Measurements from ENCODE around the gene CENPT. TPM values are rescaled to one million over a fixed set of nuclear protein-coding genes. Genes with fewer than 3 reads are reported as not detected.
A peak's percentile ranks its signal among the peaks of the same experiment; 100 is the strongest.

Gene CENPT
- total RNA-seq, 6 experiments from 2014 or later, result 12.2 to 21.1 (median 18.2) TPM

DNA sequence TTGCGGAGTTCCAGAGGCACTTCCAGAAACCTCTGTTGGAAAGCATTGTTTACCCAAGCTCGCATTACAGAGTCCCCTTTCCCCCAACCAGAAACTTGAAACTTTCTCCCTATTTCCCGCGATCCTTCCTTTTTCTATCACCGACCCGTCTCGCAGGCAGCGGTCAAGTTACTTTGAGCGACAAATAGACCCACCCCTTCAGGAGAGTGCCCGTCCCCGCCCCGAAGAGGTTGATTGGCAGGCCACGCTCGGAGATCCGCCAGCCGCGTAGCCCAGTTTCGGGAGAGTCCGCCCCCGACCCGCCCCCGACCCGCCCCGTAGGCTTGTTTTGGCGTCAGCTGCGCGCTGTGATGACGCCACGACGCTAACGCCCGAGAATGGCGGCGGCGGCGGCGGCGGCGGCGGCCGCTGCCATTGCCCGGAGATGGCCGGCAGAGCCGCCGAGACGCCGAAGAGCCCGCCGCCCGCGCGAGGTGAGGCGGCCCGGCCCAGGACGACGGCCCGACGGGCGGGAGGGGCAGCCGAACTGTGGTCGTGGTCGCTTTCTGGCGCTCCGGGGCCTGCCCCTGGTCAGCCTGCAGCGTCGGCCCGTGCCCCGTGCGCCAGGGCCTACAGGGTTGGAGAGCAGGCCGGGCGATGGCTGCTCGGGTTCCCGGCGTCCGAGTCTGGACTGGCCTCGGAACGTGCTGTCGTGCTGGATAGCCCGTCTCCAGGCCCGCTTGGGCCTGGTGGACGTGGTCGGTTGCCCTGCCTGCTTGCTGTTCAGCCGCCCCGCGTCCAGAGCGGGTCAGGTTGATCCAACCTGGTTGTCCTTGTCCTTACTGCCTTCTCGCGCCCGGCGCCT is 45.6 kb upstream of the CENPT start, which contains the start of gene PSKH1:
TSS of gene PSKH1 (plus strand) at position 356 of the 844 bp plus-strand sequence. CDS start 15,496 bp downstream, outside the sequence.
- Histone ChIP-seq H3K4me1 (peaks cover 0 to 14% (median 4%) of the 10 kb centered on the region in 4 donors), H3K27ac (peak within 1 kb of the TSS; percentile 92 to 95 (median 92)), H3K27me3 (no peaks in the 10 kb centered on the region), H3K4me3 (peak within 1 kb of the TSS; percentile 87 to 97 (median 96)), H3K9me3 (no peaks in the 10 kb centered on the region), H3K36me3 (no peaks in the 10 kb centered on the region)
- TF ChIP-seq, protein P1, sequence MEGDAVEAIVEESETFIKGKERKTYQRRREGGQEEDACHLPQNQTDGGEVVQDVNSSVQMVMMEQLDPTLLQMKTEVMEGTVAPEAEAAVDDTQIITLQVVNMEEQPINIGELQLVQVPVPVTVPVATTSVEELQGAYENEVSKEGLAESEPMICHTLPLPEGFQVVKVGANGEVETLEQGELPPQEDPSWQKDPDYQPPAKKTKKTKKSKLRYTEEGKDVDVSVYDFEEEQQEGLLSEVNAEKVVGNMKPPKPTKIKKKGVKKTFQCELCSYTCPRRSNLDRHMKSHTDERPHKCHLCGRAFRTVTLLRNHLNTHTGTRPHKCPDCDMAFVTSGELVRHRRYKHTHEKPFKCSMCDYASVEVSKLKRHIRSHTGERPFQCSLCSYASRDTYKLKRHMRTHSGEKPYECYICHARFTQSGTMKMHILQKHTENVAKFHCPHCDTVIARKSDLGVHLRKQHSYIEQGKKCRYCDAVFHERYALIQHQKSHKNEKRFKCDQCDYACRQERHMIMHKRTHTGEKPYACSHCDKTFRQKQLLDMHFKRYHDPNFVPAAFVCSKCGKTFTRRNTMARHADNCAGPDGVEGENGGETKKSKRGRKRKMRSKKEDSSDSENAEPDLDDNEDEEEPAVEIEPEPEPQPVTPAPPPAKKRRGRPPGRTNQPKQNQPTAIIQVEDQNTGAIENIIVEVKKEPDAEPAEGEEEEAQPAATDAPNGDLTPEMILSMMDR (IDR thresholded peaks at IDR 0.05), result no peak
- peak; percentile 82 for TF ChIP-seq POLR2A (IDR thresholded peaks at IDR 0.05)
- intact Hi-C loops (cut with DNase I), result no loop called here
- ATAC-seq, result peak; percentile 97 to 99 (median 99)
- peak; percentile 98 for DNase-seq
- WGBS (ENCODE audit: insufficient coverage, low coverage, low lambda C conversion rate, missing lambda C conversion rate), result 0% methylated on average over 17 of the region's 90 CpGs

- H3K36me3 ChIP-seq, result no peaks in the 10 kb centered on the region
- H3K9me3 ChIP-seq, result no peaks in the 10 kb centered on the region
- peak overlapping the region in 2 of 3 donors; percentile 6 to 13 for H3K4me3 ChIP-seq
- no peak for TF ChIP-seq POLR2A (IDR thresholded peaks at IDR 0.05)
- TF ChIP-seq, protein P1 (IDR thresholded peaks at IDR 0.05), result no peak
- no peak for ATAC-seq
- WGBS (ENCODE audit: insufficient coverage, low coverage, low lambda C conversion rate, missing lambda C conversion rate), result 76% methylated on average over 5 of the region's 5 CpGs
- peaks cover 0 to 14% (median 4%) of the 10 kb centered on the region in 4 donors for H3K4me1 ChIP-seq
- intact Hi-C loops (cut with DNase I), result no loop called here
- H3K27ac ChIP-seq, result peak overlapping the region in 2 of 3 donors; percentile 20 to 35
- no peak for DNase-seq
- no peaks in the 10 kb centered on the region for H3K27me3 ChIP-seq
Observed at GRCh38 chr16:67892375-67892774, 44.9 kb upstream of the CENPT start.

DNA sequence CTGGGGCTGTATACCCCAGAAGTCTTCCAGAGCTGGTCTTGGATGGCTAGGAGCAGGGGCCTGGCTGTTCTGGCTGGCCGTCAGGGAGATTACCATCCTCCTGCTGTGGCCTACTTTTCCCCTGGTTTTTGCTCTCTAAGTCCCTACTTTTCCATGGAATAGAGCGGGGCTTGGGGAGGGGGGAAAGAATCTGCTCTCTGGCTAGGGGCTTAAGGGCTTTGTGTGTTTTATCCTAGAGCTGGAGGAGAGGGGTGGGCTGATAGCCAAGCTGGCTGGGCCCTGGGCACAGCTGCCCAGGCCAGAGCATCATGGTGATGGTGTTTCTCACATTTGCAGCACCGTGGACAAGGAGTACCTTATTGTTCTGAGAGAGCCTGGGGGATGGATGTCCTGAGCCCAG is 40.8 kb upstream of the CENPT start:
- Histone ChIP-seq H3K4me3 (no peak overlapping the region), H3K27me3 (no peaks in the 10 kb centered on the region), H3K27ac (no peak overlapping the region), H3K36me3 (peaks cover 0 to 3% (median under 1%) of the 10 kb centered on the region in 4 donors), H3K4me1 (peaks cover 0 to 11% (median 5%) of the 10 kb centered on the region in 4 donors), H3K9me3 (no peaks in the 10 kb centered on the region)
- WGBS (ENCODE audit: insufficient coverage, low coverage, low lambda C conversion rate, missing lambda C conversion rate), result 86% methylated on average over 2 of the region's 3 CpGs
- intact Hi-C loops (cut with DNase I), result loop anchor here in 1 of 2 donors (5.0 kb wide), 1 partner anchor 39 kb away; no protein-coding TSS in a partner anchor
- DNase-seq (no peak), ATAC-seq (no peak)
- TF ChIP-seq, protein P1 (IDR thresholded peaks at IDR 0.05), result no peak
- TF ChIP-seq POLR2A (IDR thresholded peaks at IDR 0.05), result no peak

- peaks cover 0 to 11% (median 5%) of the 10 kb centered on the region in 4 donors for H3K4me1 ChIP-seq
- no peaks in the 10 kb centered on the region for H3K27me3 ChIP-seq
- no peak overlapping the region for H3K27ac ChIP-seq
- WGBS (ENCODE audit: insufficient coverage, low coverage, low lambda C conversion rate, missing lambda C conversion rate), result no CpG with 5 or more reads among the region's 5 CpGs
- H3K36me3 ChIP-seq, result peaks cover 1 to 15% (median 3%) of the 10 kb centered on the region in 4 donors
- TF ChIP-seq POLR2A (IDR thresholded peaks at IDR 0.05), result no peak
- TF ChIP-seq, protein P1 (IDR thresholded peaks at IDR 0.05), result no peak
- ATAC-seq, result no peak
- intact Hi-C loops (cut with DNase I), result loop anchor here in 1 of 2 donors (5.0 kb wide), 1 partner anchor 41 kb away; no protein-coding TSS in a partner anchor
- H3K9me3 ChIP-seq, result no peaks in the 10 kb centered on the region
- DNase-seq, result no peak
- H3K4me3 ChIP-seq, result no peak overlapping the region
Observed at GRCh38 chr16:67886387-67886786, 38.9 kb upstream of the CENPT start.

Measured in right lobe of liver (tissue), 6 donors.